Measurements from ENCODE around the gene KRTAP10-6. TPM values are rescaled to one million over a fixed set of nuclear protein-coding genes. Genes with fewer than 3 reads are reported as not detected.
"Not testable (repeated sequence)": the region's sequence is repeated elsewhere in the genome, so short reads cannot be mapped to it uniquely, and the experiment has no call there.

The KRTAP10-6 gene
- total and polyA plus RNA-seq, 2 donors (not counting 1 experiment from before 2014, with no cell fraction given): not detected

- Histone ChIP-seq H2AFZ (ENCODE audit: low read length) (no peak overlapping the region), H3K9ac (ENCODE audit: insufficient read depth, low read length) (no peak overlapping the region), H3K4me3 (replicated peaks in 1 of 4; ENCODE audit: control extremely low read depth in 1 of 4, insufficient read depth in 1 of 4, low read depth in 3 of 4, low read length in 4 of 4) (no peak overlapping the region), H3K4me1 (ENCODE audit: control insufficient read depth, extremely low read depth, insufficient read depth, low read length) (no peaks in the 10 kb centered on the region), H3K27ac (ENCODE audit: insufficient read depth, low read length) (no peak overlapping the region), H3K36me3 (ENCODE audit: control insufficient read depth, insufficient read depth, low read length) (no peaks in the 10 kb centered on the region), H3K79me2 (ENCODE audit: control insufficient read depth, insufficient read depth, low read length) (no peaks in the 10 kb centered on the region), H3K9me3 (ENCODE audit: control insufficient read depth, insufficient read depth, low read depth, low read length) (no peaks in the 10 kb centered on the region), H4K20me1 (ENCODE audit: control insufficient read depth, extremely low read depth, insufficient read depth, low read length) (no peaks in the 10 kb centered on the region), H3K27me3 (ENCODE audit: control insufficient read depth, insufficient read depth, low read length) (no peaks in the 10 kb centered on the region), H3K4me2 (ENCODE audit: extremely low read depth, insufficient read depth, low read length) (no peak overlapping the region)
- TF ChIP-seq EZH2 (IDR thresholded peaks at IDR 0.05; ENCODE audit: low read length, missing control alignments) (no peak), CTCF (conservative IDR thresholded peaks at IDR 0.05 in 1 of 2, IDR thresholded peaks at IDR 0.05 in 1 of 2; ENCODE audit: low read depth in 1 of 2, low read length in 2 of 2) (no peak)
- no peak for DNase-seq (ENCODE audit: low read depth in 2 of 2)
These were observed 10.2 kb downstream of the KRTAP10-6 start for GRCh38 chr21:44582055-44582454.

GRCh38 chr21:44581158-44581557, 11.1 kb downstream of the KRTAP10-6 start:
- no peaks in the 10 kb centered on the region for H3K36me3 ChIP-seq (ENCODE audit: control insufficient read depth, insufficient read depth, low read length)
- TF ChIP-seq CTCF (conservative IDR thresholded peaks at IDR 0.05 in 1 of 2, IDR thresholded peaks at IDR 0.05 in 1 of 2; ENCODE audit: low read depth in 1 of 2, low read length in 2 of 2): no peak
- TF ChIP-seq EZH2 (IDR thresholded peaks at IDR 0.05; ENCODE audit: low read length, missing control alignments): no peak
- no peak overlapping the region for H2AFZ ChIP-seq (ENCODE audit: low read length)
- H3K9ac ChIP-seq (ENCODE audit: insufficient read depth, low read length): no peak overlapping the region
- H3K4me3 ChIP-seq (replicated peaks in 1 of 4; ENCODE audit: control extremely low read depth in 1 of 4, insufficient read depth in 1 of 4, low read depth in 3 of 4, low read length in 4 of 4): no peak overlapping the region
- no peaks in the 10 kb centered on the region for H3K4me1 ChIP-seq (ENCODE audit: control insufficient read depth, extremely low read depth, insufficient read depth, low read length)
- no peak for DNase-seq (ENCODE audit: low read depth in 2 of 2)
- no peaks in the 10 kb centered on the region for H4K20me1 ChIP-seq (ENCODE audit: control insufficient read depth, extremely low read depth, insufficient read depth, low read length)
- H3K79me2 ChIP-seq (ENCODE audit: control insufficient read depth, insufficient read depth, low read length): no peaks in the 10 kb centered on the region
- no peak overlapping the region for H3K27ac ChIP-seq (ENCODE audit: insufficient read depth, low read length)
- H3K4me2 ChIP-seq (ENCODE audit: extremely low read depth, insufficient read depth, low read length): no peak overlapping the region
- no peaks in the 10 kb centered on the region for H3K9me3 ChIP-seq (ENCODE audit: control insufficient read depth, insufficient read depth, low read depth, low read length)
- H3K27me3 ChIP-seq (ENCODE audit: control insufficient read depth, insufficient read depth, low read length): no peaks in the 10 kb centered on the region

- not testable (repeated sequence) for H3K9ac ChIP-seq (ENCODE audit: insufficient read depth, low read length); H2AFZ ChIP-seq (ENCODE audit: low read length); H3K4me1 ChIP-seq (ENCODE audit: control insufficient read depth, extremely low read depth, insufficient read depth, low read length); H3K36me3 ChIP-seq (ENCODE audit: control insufficient read depth, insufficient read depth, low read length); H3K9me3 ChIP-seq (ENCODE audit: control insufficient read depth, insufficient read depth, low read depth, low read length); H3K27ac ChIP-seq (ENCODE audit: insufficient read depth, low read length); H3K4me3 ChIP-seq (replicated peaks in 1 of 4; ENCODE audit: control extremely low read depth in 1 of 4, insufficient read depth in 1 of 4, low read depth in 3 of 4, low read length in 4 of 4); H4K20me1 ChIP-seq (ENCODE audit: control insufficient read depth, extremely low read depth, insufficient read depth, low read length); H3K79me2 ChIP-seq (ENCODE audit: control insufficient read depth, insufficient read depth, low read length); DNase-seq (ENCODE audit: low read depth in 2 of 2); H3K4me2 ChIP-seq (ENCODE audit: extremely low read depth, insufficient read depth, low read length); H3K27me3 ChIP-seq (ENCODE audit: control insufficient read depth, insufficient read depth, low read length)
These were observed 12.0 kb downstream of the KRTAP10-6 start, which contains the start of gene KRTAP10-5 for GRCh38 chr21:44580231-44580821. Gene KRTAP10-5, minus strand, starts transcription at chr21:44580604. Its CDS starts 26 bp downstream, at chr21:44580578.
